ENCODE results near the gene COPS9.

DNA sequence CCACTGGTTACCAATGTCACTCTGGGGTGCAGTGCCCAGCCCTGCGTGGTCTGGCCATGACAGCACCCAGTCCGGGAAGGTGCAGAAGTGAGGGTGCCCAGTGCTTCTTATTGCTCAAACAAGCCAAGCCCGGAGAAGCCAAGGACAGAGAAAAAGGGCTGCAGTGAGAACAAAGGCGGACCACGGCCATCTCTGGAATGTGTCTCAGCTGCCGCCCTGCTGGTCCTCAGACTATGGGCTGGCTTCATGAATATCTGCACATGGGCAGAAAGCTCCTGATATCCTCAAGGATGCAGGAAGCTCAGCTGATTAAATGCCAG is 28.7 kb downstream of the COPS9 start:
- TF ChIP-seq, protein P1, sequence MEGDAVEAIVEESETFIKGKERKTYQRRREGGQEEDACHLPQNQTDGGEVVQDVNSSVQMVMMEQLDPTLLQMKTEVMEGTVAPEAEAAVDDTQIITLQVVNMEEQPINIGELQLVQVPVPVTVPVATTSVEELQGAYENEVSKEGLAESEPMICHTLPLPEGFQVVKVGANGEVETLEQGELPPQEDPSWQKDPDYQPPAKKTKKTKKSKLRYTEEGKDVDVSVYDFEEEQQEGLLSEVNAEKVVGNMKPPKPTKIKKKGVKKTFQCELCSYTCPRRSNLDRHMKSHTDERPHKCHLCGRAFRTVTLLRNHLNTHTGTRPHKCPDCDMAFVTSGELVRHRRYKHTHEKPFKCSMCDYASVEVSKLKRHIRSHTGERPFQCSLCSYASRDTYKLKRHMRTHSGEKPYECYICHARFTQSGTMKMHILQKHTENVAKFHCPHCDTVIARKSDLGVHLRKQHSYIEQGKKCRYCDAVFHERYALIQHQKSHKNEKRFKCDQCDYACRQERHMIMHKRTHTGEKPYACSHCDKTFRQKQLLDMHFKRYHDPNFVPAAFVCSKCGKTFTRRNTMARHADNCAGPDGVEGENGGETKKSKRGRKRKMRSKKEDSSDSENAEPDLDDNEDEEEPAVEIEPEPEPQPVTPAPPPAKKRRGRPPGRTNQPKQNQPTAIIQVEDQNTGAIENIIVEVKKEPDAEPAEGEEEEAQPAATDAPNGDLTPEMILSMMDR (IDR thresholded peaks at IDR 0.05), result no peak
- no peak for TF ChIP-seq EP300 (IDR thresholded peaks at IDR 0.05)
- TF ChIP-seq POLR2A (IDR thresholded peaks at IDR 0.05), result no peak
- TF ChIP-seq POLR2AphosphoS5 (IDR thresholded peaks at IDR 0.05), result no peak
